GM10266 (cell line): ENCODE results near the gene ALKBH7.

Source experiments
- DNase-seq: peaks from one replicate; pipeline ENCODE4 v3.0.0; 2012; ENCODE audit errors: extremely low spot score
- CTCF ChIP-seq: IDR thresholded peaks from 2 replicates; pipeline ENCODE4 v1.5.1; 2012; ENCODE audit warnings: mild to moderate bottlenecking, low read depth; ENCODE audit not compliant: control insufficient read depth, insufficient read depth; ENCODE audit errors: missing control alignments

ALKBH7 gene

GRCh38 chr19:6379744-6380143, 7.2 kb downstream of the ALKBH7 start:
- TF ChIP-seq CTCF: no peak

GRCh38 chr19:6381030-6381750, 8.6 kb downstream of the ALKBH7 start:
- DNase-seq: no peak
- TF ChIP-seq CTCF: no peak

More at GRCh38 chr19:6379744-6380143, 7.2 kb downstream of the ALKBH7 start:
- DNase-seq: no peak

- DNase-seq: no peak
- no peak for TF ChIP-seq CTCF
These were observed 10.6 kb downstream of the ALKBH7 start for GRCh38 chr19:6383188-6383587.

- no peak for DNase-seq
- TF ChIP-seq CTCF: no peak
These were observed 11.8 kb downstream of the ALKBH7 start for GRCh38 chr19:6384381-6384780.

GRCh38 chr19:6387372-6387771, 14.8 kb downstream of the ALKBH7 start:
- no peak for TF ChIP-seq CTCF
- no peak for DNase-seq

- TF ChIP-seq CTCF: no peak
- DNase-seq: no peak
These were observed 19.9 kb downstream of the ALKBH7 start for GRCh38 chr19:6392221-6393073.
